K562 (cell line): ENCODE data around the gene TINAGL1. TPM values are rescaled to one million over a fixed set of nuclear protein-coding genes. Genes with fewer than 3 reads are reported as not detected.

Experiments
- CEBPB ChIP-seq: fragments of 450-650 bp; IDR thresholded peaks from 2 replicates; pipeline ENCODE4 v1.6.1; 2016; ENCODE audit warnings: missing genetic modification characterization, missing compliant biosample characterization
- DPF2 ChIP-seq: fragments of 450-650 bp; IDR thresholded peaks from 2 replicates; pipeline ENCODE4 v1.6.1; 2016
- IRF9 ChIP-seq: fragments of 450-650 bp; IDR thresholded peaks from 2 replicates; pipeline ENCODE4 v1.6.1; 2016; ENCODE audit warnings: missing biosample characterization, missing genetic modification characterization
- MGA ChIP-seq: fragments of 450-650 bp; IDR thresholded peaks from 2 replicates; pipeline ENCODE4 v1.6.1; 2016; ENCODE audit warnings: mild to moderate bottlenecking, moderate library complexity
- MLLT1 ChIP-seq, 2 experiments: fragments of 450-650 bp; IDR thresholded peaks; 2 replicates each; pipeline ENCODE4 v1.6.1; 2016
- STAG1 ChIP-seq: sonication (generic); formaldehyde crosslinking; IDR thresholded peaks from 2 replicates; pipeline ENCODE4 v1.5.0; 2020; ENCODE audit warnings: missing genetic modification reagents, borderline replicate concordance
- TFAM ChIP-seq: fragments of 250-450 bp; sonication (Bioruptor Pico); conservative IDR thresholded peaks from 2 replicates; pipeline ENCODE4 v1.5.0; 2021; ENCODE audit warnings: mild to moderate bottlenecking, moderate library complexity
- polyA plus RNA-seq, 8 experiments: library from polyadenylated mRNA; depleted of rRNA in 4 of 8; stranded (reverse) in 5 of 8; unstranded in 3 of 8; fragments of >200 nt; fragmentation: Nextera tagmentation in 2 of 8; fragmentation: Illumina TruSeq in 1 of 8; extraction: Ambion mirVana in 2 of 8; extraction: Trizol in 1 of 8; gene quantifications; 2 replicates each; pipeline versions ENCODE4 v1.2.1 to v1.2.3, GENCODE V29; 2011 to 2014; ENCODE audit warnings: inconsistent platforms in 1 of 8, missing spikeins in 1 of 8
- total RNA-seq, 7 experiments: library from RNA; depleted of rRNA in 6 of 7; stranded (reverse); fragments of >200 nt in 6 of 7; fragmentation: Illumina TruSeq in 2 of 7; extraction: Trizol in 2 of 7; gene quantifications; 2 replicates each; pipeline versions ENCODE4 v1.2.1 to v1.2.3, GENCODE V29; 2011 to 2021; ENCODE audit warnings: low replicate concordance in 1 of 7

TINAGL1 gene
- total and polyA plus RNA-seq, 9 of the 15 experiments (the other 6 are each of a cell fraction or from before 2014, with no cell fraction given): 0.04 to 1.2 (median 0.07) TPM; not detected in 4

DNA sequence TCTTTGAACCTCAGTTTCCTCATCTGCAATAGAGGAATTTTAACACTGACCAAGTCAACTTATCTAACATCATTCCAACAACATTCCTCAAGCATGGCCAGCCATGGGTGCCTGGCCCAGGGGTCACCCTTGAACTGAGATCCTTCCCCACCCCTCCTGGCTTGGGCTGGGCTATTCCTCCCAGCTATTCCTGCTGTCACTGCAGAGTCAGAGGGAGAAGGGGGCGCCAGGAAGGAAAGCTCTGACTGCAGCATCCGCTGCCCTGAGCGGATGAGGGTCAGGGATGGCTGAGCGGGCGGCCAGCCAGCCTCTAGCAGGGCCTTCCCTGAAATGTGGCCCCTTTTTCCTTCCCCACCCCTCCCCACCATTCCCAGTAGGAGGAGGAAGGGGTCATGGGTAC lies 3.1 kb downstream of the TINAGL1 start (continued):
- TF ChIP-seq MGA: no peak
- TF ChIP-seq MLLT1 (IDR thresholded peaks at IDR 0.05): no peak
- TF ChIP-seq DPF2: no peak
- no peak for TF ChIP-seq IRF9 (tag)
- TF ChIP-seq STAG1 (CRISPR knock-in tag): no peak
- TF ChIP-seq CEBPB (tag): no peak
- no peak for TF ChIP-seq TFAM
